Activated B cell treated with CpG ODN at 0.5 μM for 24 hours (primary cell): Measurements from ENCODE around the gene RSPH1. TPM values are rescaled to one million over a fixed set of nuclear protein-coding genes. Genes with fewer than 3 reads are reported as not detected.
A peak's percentile ranks its signal among the peaks of the same experiment; 100 is the strongest.

Experiments
- ATAC-seq: fragments of 200-7000 bp; cut with Tn5 transposase; one replicate; pipeline ENCODE4 v1.10.0; 2021; ENCODE audit warnings: low read depth, mild to moderate bottlenecking, moderate library complexity
- CTCF ChIA-PET: fragments of 350-600 bp; sonication (Branson Sonifier 250); formaldehyde crosslinking; loops from one replicate; lab custom pipeline; 2021; ENCODE audit warnings: antibody characterized with exemption; lab: Charles Lee
- POLR2A ChIA-PET: fragments of 350-600 bp; sonication (Branson Sonifier 250); formaldehyde crosslinking; loops from one replicate; lab custom pipeline; 2021; ENCODE audit warnings: antibody characterized with exemption; lab: Charles Lee
- DNase-seq: peaks from one replicate; pipeline ENCODE4 v3.0.0; 2022
- H3K27ac Mint-ChIP-seq: one replicate; pipeline ENCODE4 v1.8.0; 2020; ENCODE audit warnings: mixed read lengths
- H3K27me3 Mint-ChIP-seq: one replicate; pipeline ENCODE4 v1.8.0; 2021; ENCODE audit warnings: mixed read lengths
- H3K36me3 Mint-ChIP-seq: one replicate; pipeline ENCODE4 v1.8.0; 2021; ENCODE audit warnings: low read depth, mixed read lengths
- H3K4me1 Mint-ChIP-seq: one replicate; pipeline ENCODE4 v1.8.0; 2021; ENCODE audit warnings: mixed read lengths
- H3K4me3 Mint-ChIP-seq: one replicate; pipeline ENCODE4 v1.8.0; 2020; ENCODE audit warnings: mild to moderate bottlenecking, mixed read lengths
- H3K9me3 Mint-ChIP-seq: one replicate; pipeline ENCODE4 v1.8.0; 2020; ENCODE audit warnings: mixed read lengths
- CTCF ChIP-seq: fragments of 200-600 bp; IDR thresholded peaks from one replicate; pipeline ENCODE4 v1.8.0; 2022; ENCODE audit warnings: antibody characterized with exemption, mild to moderate bottlenecking
- intact Hi-C: fragments of 100-400 bp; cut with micrococcal nuclease; formaldehyde crosslinking; loops from one replicate; pipeline ENCODE4 v1.15.1; 2024
- total RNA-seq: library from RNA; stranded (reverse); gene quantifications from 2 replicates; pipeline ENCODE4 v1.2.3, GENCODE V29; 2022

The RSPH1 gene
- total RNA-seq, 1 donor from 2014 or later, result 0.38 TPM

DNA sequence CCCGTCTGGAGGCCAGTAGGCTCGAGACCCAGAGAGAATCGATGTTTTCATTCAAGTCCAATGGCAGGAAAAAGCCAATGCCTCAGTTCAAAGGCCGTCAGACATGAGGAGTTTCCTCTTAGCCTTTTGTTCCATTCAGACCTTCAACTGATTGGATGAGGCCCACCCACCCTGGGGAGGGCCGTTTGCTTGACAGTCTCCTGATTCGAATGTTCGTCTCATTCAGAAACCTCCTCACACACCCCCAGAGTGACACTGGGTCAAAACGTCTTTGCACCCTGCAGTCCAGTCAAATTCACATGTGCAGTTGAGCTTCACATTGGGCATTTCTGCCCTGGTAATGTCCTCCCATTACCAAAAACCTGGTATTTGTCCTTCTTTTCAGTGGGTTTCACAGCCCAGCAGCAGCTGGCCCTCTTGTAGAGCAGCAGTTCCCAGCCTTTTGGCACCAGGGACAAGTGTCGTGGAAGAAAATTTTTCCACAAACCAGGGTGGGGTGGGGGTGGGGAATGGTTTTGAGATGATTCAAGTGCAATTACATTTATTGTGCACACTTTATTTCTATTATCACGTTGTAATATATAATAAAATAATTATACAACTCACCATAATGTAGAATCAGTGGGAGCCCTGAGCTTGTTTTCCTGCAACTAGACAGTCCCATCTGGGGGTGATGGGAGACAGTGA lies 40.1 kb downstream of the RSPH1 start:
- intact Hi-C loops, result no loop called here
- Mint-ChIP-seq H3K36me3 (no peaks in the 10 kb centered on the region), H3K4me3 (no peak overlapping the region), H3K27me3 (no peaks in the 10 kb centered on the region), H3K27ac (no peak overlapping the region), H3K9me3 (no peaks in the 10 kb centered on the region), H3K4me1 (peaks cover 19% of the 10 kb centered on the region)
- ChIA-PET POLR2A (interaction anchor here (0.6 kb wide), 2 partner anchors 85 to 535 kb away, joined by 4 to 5 read pairs; no protein-coding TSS in a partner anchor), CTCF (interaction anchor here (1.4 kb wide), 1 partner anchor 338 kb away, joined by 3 read pairs; no protein-coding TSS in a partner anchor)
- no peak for TF ChIP-seq CTCF
- no peak for ATAC-seq
- no peak for DNase-seq

DNA sequence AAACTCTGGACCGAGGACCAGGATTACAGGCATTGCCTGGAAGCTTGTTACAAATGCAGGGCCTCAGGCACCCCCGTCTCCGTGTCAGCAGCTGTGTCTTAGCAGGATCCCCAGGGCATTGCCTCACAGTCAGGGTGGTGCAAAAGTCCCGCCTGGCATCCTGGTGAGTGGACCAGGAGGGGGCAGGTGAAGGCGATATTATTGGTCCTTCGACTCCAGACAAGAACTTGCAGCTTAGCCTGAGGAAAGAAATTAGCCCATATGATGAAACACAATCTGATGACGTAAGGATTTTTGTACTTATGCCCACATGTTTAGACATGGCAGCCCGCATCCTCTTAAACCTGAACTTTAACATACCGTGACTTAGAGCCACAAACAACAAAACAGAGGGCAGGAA lies 40.8 kb downstream of the RSPH1 start:
- H3K27ac Mint-ChIP-seq, result no peak overlapping the region
- no peaks in the 10 kb centered on the region for H3K27me3 Mint-ChIP-seq
- ChIA-PET CTCF (interaction anchor here (1.4 kb wide), 1 partner anchor 338 kb away, joined by 3 read pairs; no protein-coding TSS in a partner anchor), POLR2A (no interaction called here)
- no peak overlapping the region for H3K4me3 Mint-ChIP-seq
- no peaks in the 10 kb centered on the region for H3K9me3 Mint-ChIP-seq
- no peak for TF ChIP-seq CTCF
- peaks cover 15% of the 10 kb centered on the region for H3K4me1 Mint-ChIP-seq
- intact Hi-C loops, result no loop called here
- DNase-seq (no peak), ATAC-seq (peak; percentile 56)
- no peaks in the 10 kb centered on the region for H3K36me3 Mint-ChIP-seq

- Mint-ChIP-seq H3K27ac (no peak overlapping the region), H3K27me3 (no peaks in the 10 kb centered on the region), H3K4me1 (peaks cover 15% of the 10 kb centered on the region), H3K9me3 (no peaks in the 10 kb centered on the region), H3K4me3 (no peak overlapping the region), H3K36me3 (no peaks in the 10 kb centered on the region)
- ATAC-seq (no peak), DNase-seq (no peak)
- ChIA-PET POLR2A (no interaction called here), CTCF (interaction anchor here (1.4 kb wide), 1 partner anchor 337 kb away, joined by 3 read pairs; no protein-coding TSS in a partner anchor)
- TF ChIP-seq CTCF, result no peak
- intact Hi-C loops, result no loop called here
These were observed 41.2 kb downstream of the RSPH1 start for GRCh38 chr21:42454786-42455185.

- H3K27me3 Mint-ChIP-seq, result no peaks in the 10 kb centered on the region
- CTCF ChIA-PET, result no interaction called here
- H3K4me3 Mint-ChIP-seq, result no peak overlapping the region
- H3K9me3 Mint-ChIP-seq, result no peaks in the 10 kb centered on the region
- H3K4me1 Mint-ChIP-seq, result peaks cover 11% of the 10 kb centered on the region
- intact Hi-C loops, result no loop called here
- H3K36me3 Mint-ChIP-seq, result no peaks in the 10 kb centered on the region
- H3K27ac Mint-ChIP-seq, result no peak overlapping the region
- ATAC-seq (no peak), DNase-seq (no peak)
- POLR2A ChIA-PET, result no interaction called here
- no peak for TF ChIP-seq CTCF
These were observed 41.9 kb downstream of the RSPH1 start for GRCh38 chr21:42453986-42454570.

GRCh38 chr21:42453224-42453985 lies 42.6 kb downstream of the RSPH1 start:
- Mint-ChIP-seq H3K36me3 (no peaks in the 10 kb centered on the region), H3K27me3 (no peaks in the 10 kb centered on the region), H3K4me3 (no peak overlapping the region), H3K4me1 (peaks cover 9% of the 10 kb centered on the region), H3K27ac (no peak overlapping the region), H3K9me3 (no peaks in the 10 kb centered on the region)
- intact Hi-C loops, result no loop called here
- ChIA-PET POLR2A (no interaction called here), CTCF (no interaction called here)
- TF ChIP-seq CTCF, result no peak
- DNase-seq, result no peak
- ATAC-seq, result no peak
